HepG2 (cell line): ENCODE measurements around the gene NDUFA8. TPM values are rescaled to one million over a fixed set of nuclear protein-coding genes. Genes with fewer than 3 reads are reported as not detected.

Experiments
- ATF4 ChIP-seq, 2 experiments: fragments of 450-650 bp in 1 of 2; sonication (generic) in 1 of 2; formaldehyde crosslinking; IDR thresholded peaks; 2 replicates each; pipeline versions ENCODE4 v1.5.0 to v1.8.0; 2020 to 2022; ENCODE audit warnings: mild to moderate bottlenecking in 1 of 2, missing genetic modification reagents in 1 of 2
- BRCA1 ChIP-seq: sonication (generic); formaldehyde crosslinking; IDR thresholded peaks from 2 replicates; pipeline ENCODE4 v1.4.0; 2020; ENCODE audit warnings: missing genetic modification reagents
- CC2D1A ChIP-seq: sonication (generic); formaldehyde crosslinking; IDR thresholded peaks from 2 replicates; pipeline ENCODE4 v1.8.1; 2023; ENCODE audit warnings: mild to moderate bottlenecking, missing genetic modification reagents
- CHCHD3 ChIP-seq: sonication (generic); formaldehyde crosslinking; IDR thresholded peaks from 2 replicates; pipeline ENCODE4 v1.8.0; 2022; ENCODE audit warnings: mild to moderate bottlenecking, missing genetic modification reagents, moderate library complexity
- FOXA3 ChIP-seq: IDR thresholded peaks from 2 replicates; pipeline ENCODE4 v1.6.1; 2016; ENCODE audit warnings: missing genetic modification reagents, missing compliant biosample characterization
- HBP1 ChIP-seq: IDR thresholded peaks from 2 replicates; pipeline ENCODE4 v1.6.1; 2016; ENCODE audit warnings: low read depth, control low read depth
- HNRNPK ChIP-seq: fragments of 200-400 bp; formaldehyde crosslinking; IDR thresholded peaks from 2 replicates; pipeline ENCODE4 v1.6.1; 2018; ENCODE audit warnings: low read length, low read depth, moderate library complexity, mild to moderate bottlenecking; ENCODE audit not compliant: poor library complexity, severe bottlenecking
- ISX ChIP-seq: sonication (generic); formaldehyde crosslinking; conservative IDR thresholded peaks from 2 replicates; pipeline ENCODE4 v1.5.0; 2020; ENCODE audit warnings: missing genetic modification reagents
- MXI1 ChIP-seq: IDR thresholded peaks from 3 replicates; pipeline ENCODE4 v1.6.1; 2012; ENCODE audit warnings: low read depth, low read length, inconsistent platforms, borderline replicate concordance
- REST ChIP-seq, 2 experiments: IDR thresholded peaks; 2 replicates each; pipeline ENCODE4 v1.6.1; 2011 to 2012; ENCODE audit warnings: low read length in 2 of 2, borderline replicate concordance in 1 of 2, low read depth in 1 of 2, mild to moderate bottlenecking in 1 of 2, moderate library complexity in 1 of 2
- TCF7 ChIP-seq: sonication (generic); IDR thresholded peaks from 2 replicates; pipeline ENCODE4 v1.6.1; 2016; ENCODE audit warnings: antibody characterized with exemption, low read depth
- ZNF225 ChIP-seq: sonication (generic); formaldehyde crosslinking; IDR thresholded peaks from 2 replicates; pipeline ENCODE4 v1.4.0; 2020; ENCODE audit warnings: mild to moderate bottlenecking, missing genetic modification reagents
- ZNF260 ChIP-seq: sonication (generic); formaldehyde crosslinking; IDR thresholded peaks from 2 replicates; pipeline ENCODE4 v1.4.0; 2020; ENCODE audit warnings: missing genetic modification reagents, low read depth, mild to moderate bottlenecking, borderline replicate concordance
- ZNF382 ChIP-seq: sonication (generic); formaldehyde crosslinking; IDR thresholded peaks from 2 replicates; pipeline ENCODE4 v1.5.0; 2020; ENCODE audit warnings: missing genetic modification reagents, mild to moderate bottlenecking, borderline replicate concordance
- ZNF567 ChIP-seq: sonication (generic); formaldehyde crosslinking; IDR thresholded peaks from 2 replicates; pipeline ENCODE4 v1.8.1; 2023; ENCODE audit warnings: mild to moderate bottlenecking, missing genetic modification reagents, borderline replicate concordance
- ZNF616 ChIP-seq: sonication (generic); formaldehyde crosslinking; IDR thresholded peaks from 2 replicates; pipeline ENCODE4 v1.5.0; 2020; ENCODE audit warnings: low read depth, mild to moderate bottlenecking, missing genetic modification reagents
- ZNF781 ChIP-seq: sonication (generic); formaldehyde crosslinking; IDR thresholded peaks from 2 replicates; pipeline ENCODE4 v1.5.1; 2020; ENCODE audit warnings: borderline replicate concordance, mild to moderate bottlenecking, missing genetic modification reagents; ENCODE audit errors: not compliant biosample characterization
- polyA plus RNA-seq, 8 experiments: library from polyadenylated mRNA; depleted of rRNA in 3 of 8; stranded (reverse) in 7 of 8; unstranded in 1 of 8; fragments of >200 nt; fragmentation: Illumina TruSeq in 4 of 8; extraction: Trizol in 4 of 8; gene quantifications; 2 replicates each; pipeline versions ENCODE4 v1.2.1 to v1.2.3, GENCODE V29; 2011 to 2016; ENCODE audit warnings: low read depth in 4 of 8, missing spikeins in 1 of 8, mixed read lengths in 1 of 8; ENCODE audit not compliant: insufficient read depth in 1 of 8
- total RNA-seq, 5 experiments: library from RNA; depleted of rRNA; stranded (reverse); fragments of >200 nt; fragmentation: Illumina TruSeq; extraction: Trizol; gene quantifications; 2 replicates each; pipeline ENCODE4 v1.2.3, GENCODE V29; 2016; ENCODE audit warnings: low read depth in 1 of 5
- TF ChIP-seq, protein P1 (sequence below): sonication (generic); formaldehyde crosslinking; IDR thresholded peaks from 2 replicates; pipeline ENCODE4 v1.4.0; 2020; ENCODE audit warnings: missing genetic modification reagents, mild to moderate bottlenecking, borderline replicate concordance

The NDUFA8 gene
- total and polyA plus RNA-seq, 2 of the 13 experiments (the other 11 are each of a cell fraction or from before 2014, with no cell fraction given), result 68.6 to 71.7 TPM

DNA sequence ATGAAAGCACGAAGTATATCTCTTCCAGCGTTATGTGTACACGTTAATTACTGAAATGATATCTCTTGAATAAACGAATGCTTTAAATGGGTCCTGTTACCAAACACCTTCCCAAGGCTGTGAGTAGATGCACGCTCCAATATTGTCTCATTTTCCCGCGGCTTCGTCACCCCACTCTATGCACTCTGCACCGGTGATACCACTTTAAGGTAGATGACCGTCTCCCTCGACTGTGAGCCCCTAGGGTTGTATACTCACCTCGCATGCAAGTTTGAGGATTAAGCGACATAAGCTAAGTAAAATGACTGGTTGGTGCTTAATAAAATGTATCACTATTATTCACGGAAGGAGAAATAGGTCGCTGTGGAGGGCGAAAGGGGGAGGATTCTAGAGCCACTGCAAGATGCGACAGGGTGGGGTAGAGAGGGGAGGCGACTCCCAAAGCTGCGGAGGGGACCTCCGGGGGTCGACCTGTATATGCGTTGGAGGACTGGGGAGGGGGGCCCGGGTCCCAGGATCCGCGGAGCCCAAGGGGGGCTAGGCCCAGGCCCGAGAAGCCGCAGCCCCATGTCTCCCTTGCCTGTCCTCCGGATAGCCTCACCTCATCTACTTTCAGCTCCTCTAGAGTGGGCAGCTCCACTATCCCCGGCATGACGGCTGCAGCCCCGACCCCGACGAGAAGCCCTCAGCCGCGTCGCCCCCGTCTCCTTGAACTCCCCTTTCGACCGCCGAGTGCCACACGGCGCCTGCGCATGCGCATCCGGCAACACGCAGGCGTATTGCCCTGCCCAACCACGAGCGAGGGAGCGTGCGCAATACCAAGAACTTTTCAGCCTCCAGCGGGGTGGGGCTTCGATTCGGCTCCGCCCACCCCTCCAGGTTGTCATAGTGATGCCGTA, at the start of gene NDUFA8, which contains the start of gene MORN5 (continued):
- TF ChIP-seq ZNF781 (CRISPR knock-in tag), result no peak
- no peak for TF ChIP-seq CHCHD3 (CRISPR knock-in tag)
- TF ChIP-seq REST (IDR thresholded peaks at IDR 0.05; ENCODE audit: borderline replicate concordance in 1 of 2, low read depth in 1 of 2, low read length in 2 of 2), result no peak
- no peak for TF ChIP-seq ZNF260
- TF ChIP-seq FOXA3 (CRISPR knock-in tag), result peak; percentile 9; the same call in 1 of the 2 replicates
- TF ChIP-seq ZNF382, result no peak
- TF ChIP-seq ZNF616 (CRISPR knock-in tag), result peak; percentile 50; the same call in 1 of the 2 replicates
- TF ChIP-seq BRCA1, result no peak
- no peak for TF ChIP-seq HBP1 (CRISPR knock-in tag)
- no peak for TF ChIP-seq ISX
- TF ChIP-seq CC2D1A (CRISPR knock-in tag), result no peak
- TF ChIP-seq, protein P1, sequence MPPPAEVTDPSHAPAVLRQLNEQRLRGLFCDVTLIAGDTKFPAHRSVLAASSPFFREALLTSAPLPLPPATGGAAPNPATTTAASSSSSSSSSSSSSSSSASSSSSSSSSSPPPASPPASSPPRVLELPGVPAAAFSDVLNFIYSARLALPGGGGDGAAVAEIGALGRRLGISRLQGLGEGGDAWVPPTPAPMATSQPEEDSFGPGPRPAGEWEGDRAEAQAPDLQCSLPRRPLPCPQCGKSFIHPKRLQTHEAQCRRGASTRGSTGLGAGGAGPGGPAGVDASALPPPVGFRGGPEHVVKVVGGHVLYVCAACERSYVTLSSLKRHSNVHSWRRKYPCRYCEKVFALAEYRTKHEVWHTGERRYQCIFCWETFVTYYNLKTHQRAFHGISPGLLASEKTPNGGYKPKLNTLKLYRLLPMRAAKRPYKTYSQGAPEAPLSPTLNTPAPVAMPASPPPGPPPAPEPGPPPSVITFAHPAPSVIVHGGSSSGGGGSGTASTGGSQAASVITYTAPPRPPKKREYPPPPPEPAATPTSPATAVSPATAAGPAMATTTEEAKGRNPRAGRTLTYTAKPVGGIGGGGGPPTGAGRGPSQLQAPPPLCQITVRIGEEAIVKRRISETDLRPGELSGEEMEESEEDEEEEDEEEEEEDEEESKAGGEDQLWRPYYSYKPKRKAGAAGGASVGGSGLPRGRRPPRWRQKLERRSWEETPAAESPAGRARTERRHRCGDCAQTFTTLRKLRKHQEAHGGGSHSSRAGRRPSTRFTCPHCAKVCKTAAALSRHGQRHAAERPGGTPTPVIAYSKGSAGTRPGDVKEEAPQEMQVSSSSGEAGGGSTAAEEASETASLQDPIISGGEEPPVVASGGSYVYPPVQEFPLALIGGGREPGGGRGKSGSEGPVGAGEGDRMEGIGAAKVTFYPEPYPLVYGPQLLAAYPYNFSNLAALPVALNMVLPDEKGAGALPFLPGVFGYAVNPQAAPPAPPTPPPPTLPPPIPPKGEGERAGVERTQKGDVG (CRISPR knock-in tag), result no peak
- peak; percentile 35 for TF ChIP-seq HNRNPK
- TF ChIP-seq ATF4 (CRISPR knock-in tag; IDR thresholded peaks at IDR 0.05), result 0 out of 4 replicates have a peak, but pooled peaks of 1 of the 2 experiments have one; percentile 15
- TF ChIP-seq ZNF567 (CRISPR knock-in tag), result no peak
- no peak for TF ChIP-seq TCF7
- peak; percentile 82; the same call in 1 of the 3 replicates for TF ChIP-seq MXI1
- TF ChIP-seq ZNF225 (CRISPR knock-in tag), result peak; percentile 69; the same call in 1 of the 2 replicates
